Lower lobe of right lung (tissue), 2 donors: Measurements from ENCODE around the gene CACNA2D2. TPM values are rescaled to one million over a fixed set of nuclear protein-coding genes. Genes with fewer than 3 reads are reported as not detected.

Experiments used
- ATAC-seq, 2 donors: fragments of 200-7000 bp; cut with Tn5 transposase; one replicate each; pipeline ENCODE4 v1.9.1; 2020 to 2022; ENCODE audit warnings: mild to moderate bottlenecking in 2 of 2, moderate library complexity in 2 of 2
- DNase-seq: peaks from one replicate; pipeline ENCODE4 v3.0.0-alpha.2; 2020
- H3K27ac ChIP-seq: fragments of 200-600 bp; one replicate; pipeline ENCODE4 v1.8.0; 2022
- H3K27me3 ChIP-seq: fragments of 200-600 bp; one replicate; pipeline ENCODE4 v1.8.0; 2022; ENCODE audit warnings: low read depth
- H3K36me3 ChIP-seq: fragments of 200-600 bp; one replicate; pipeline ENCODE4 v1.8.0; 2022; ENCODE audit warnings: mild to moderate bottlenecking
- H3K4me1 ChIP-seq: fragments of 200-600 bp; one replicate; pipeline ENCODE4 v1.8.0; 2022
- H3K4me3 ChIP-seq: fragments of 200-600 bp; one replicate; pipeline ENCODE4 v1.8.0; 2022; ENCODE audit warnings: mild to moderate bottlenecking
- H3K9me3 ChIP-seq: fragments of 200-600 bp; one replicate; pipeline ENCODE4 v1.8.0; 2022
- intact Hi-C: fragments of 100-400 bp; cut with DNase I; formaldehyde crosslinking; loops from one replicate; pipeline ENCODE4 v1.11.0; 2022
- total RNA-seq: library from RNA; stranded (reverse); fragmentation: NEBNext Ultra II Directional; extraction: Animal tissue kit (Norgen Biotek cat#: 25700); gene quantifications from one replicate; pipeline ENCODE4 v1.2.1, GENCODE V29; 2021
- TF ChIP-seq, protein P1 (sequence below): fragments of 200-600 bp; IDR thresholded peaks from one replicate; pipeline ENCODE4 v1.8.0; 2022; ENCODE audit warnings: antibody characterized with exemption, mild to moderate bottlenecking
- donor health status: DM: no; HTN: yes; CAD: no; lungs with severe emphysema.

CACNA2D2 gene
- total RNA-seq, 1 donor from 2014 or later, result 105 TPM

DNA sequence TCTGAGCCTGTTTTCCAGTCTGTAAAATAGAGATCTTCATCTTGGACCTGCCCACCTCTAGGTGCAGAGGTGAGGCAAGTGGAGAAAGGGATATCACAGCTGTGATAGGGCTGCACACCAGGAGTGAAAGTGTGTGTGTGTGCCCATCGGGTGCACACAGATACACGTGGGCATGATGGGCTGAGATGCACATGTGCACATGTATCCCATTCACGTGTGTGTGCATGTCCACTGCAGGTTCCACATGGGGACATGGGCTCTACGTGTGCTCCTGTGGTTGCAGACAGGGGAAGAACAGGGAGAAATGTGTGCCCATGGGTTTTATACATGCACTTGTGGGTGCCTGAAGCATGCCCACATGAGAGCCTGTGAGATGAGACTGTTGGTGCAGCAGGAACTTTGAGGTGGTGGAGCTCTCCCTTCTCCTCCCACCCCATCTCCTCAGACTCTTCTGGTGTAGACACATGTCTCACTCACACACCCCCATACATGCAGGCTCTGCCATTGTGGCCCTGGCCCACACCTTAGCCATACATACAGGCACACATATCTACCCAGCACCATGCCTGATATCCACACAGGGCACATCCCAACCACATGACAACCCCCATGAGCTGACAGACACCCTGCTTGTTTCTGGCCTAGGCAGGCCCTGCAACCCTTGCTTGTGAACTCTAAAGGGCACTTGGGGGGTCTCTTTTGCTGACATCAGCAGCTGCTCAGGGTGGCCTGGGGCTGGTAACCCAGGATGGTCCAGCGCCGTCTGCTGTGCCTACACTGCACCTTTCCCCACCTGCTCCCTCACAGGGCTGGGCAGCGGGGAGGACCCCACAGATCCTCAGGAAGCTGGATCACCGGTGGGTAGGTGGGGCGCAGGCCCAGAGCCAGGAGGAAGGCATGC, 86.4 kb downstream of the CACNA2D2 start:
- no peak for DNase-seq
- ATAC-seq, result no peak
- Histone ChIP-seq H3K9me3 (no peaks in the 10 kb centered on the region), H3K27ac (no peak overlapping the region), H3K36me3 (peaks cover 12% of the 10 kb centered on the region), H3K4me1 (no peaks in the 10 kb centered on the region), H3K4me3 (no peak overlapping the region), H3K27me3 (no peaks in the 10 kb centered on the region)
- intact Hi-C loops, result no loop called here
- TF ChIP-seq, protein P1, sequence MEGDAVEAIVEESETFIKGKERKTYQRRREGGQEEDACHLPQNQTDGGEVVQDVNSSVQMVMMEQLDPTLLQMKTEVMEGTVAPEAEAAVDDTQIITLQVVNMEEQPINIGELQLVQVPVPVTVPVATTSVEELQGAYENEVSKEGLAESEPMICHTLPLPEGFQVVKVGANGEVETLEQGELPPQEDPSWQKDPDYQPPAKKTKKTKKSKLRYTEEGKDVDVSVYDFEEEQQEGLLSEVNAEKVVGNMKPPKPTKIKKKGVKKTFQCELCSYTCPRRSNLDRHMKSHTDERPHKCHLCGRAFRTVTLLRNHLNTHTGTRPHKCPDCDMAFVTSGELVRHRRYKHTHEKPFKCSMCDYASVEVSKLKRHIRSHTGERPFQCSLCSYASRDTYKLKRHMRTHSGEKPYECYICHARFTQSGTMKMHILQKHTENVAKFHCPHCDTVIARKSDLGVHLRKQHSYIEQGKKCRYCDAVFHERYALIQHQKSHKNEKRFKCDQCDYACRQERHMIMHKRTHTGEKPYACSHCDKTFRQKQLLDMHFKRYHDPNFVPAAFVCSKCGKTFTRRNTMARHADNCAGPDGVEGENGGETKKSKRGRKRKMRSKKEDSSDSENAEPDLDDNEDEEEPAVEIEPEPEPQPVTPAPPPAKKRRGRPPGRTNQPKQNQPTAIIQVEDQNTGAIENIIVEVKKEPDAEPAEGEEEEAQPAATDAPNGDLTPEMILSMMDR, result no peak

DNA sequence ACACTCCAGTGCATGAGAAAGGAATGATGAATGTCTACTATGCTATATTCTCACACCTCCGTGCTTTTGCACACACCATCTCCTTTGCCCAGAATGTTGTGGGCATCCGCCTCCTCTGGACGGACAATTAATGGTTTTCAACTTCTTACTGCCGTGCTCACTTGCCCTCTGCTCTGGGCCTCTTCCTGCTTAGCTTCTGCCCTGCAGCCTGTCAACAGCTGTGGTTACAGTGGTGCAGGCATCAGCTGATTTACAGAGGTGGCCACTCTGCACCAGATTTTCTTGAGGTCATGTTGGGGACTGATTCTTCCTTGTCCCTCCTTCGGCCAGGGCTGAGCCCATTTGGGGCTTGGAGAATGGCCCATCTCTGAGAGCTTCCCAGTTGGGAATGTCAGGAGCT, 87.6 kb downstream of the CACNA2D2 start:
- DNase-seq, result no peak
- no peak overlapping the region for H3K4me3 ChIP-seq
- no peaks in the 10 kb centered on the region for H3K27me3 ChIP-seq
- TF ChIP-seq, protein P1, result no peak
- ATAC-seq, result no peak
- H3K36me3 ChIP-seq, result peaks cover 12% of the 10 kb centered on the region
- no peak overlapping the region for H3K27ac ChIP-seq
- no peaks in the 10 kb centered on the region for H3K9me3 ChIP-seq
- intact Hi-C loops, result no loop called here
- no peaks in the 10 kb centered on the region for H3K4me1 ChIP-seq

DNA sequence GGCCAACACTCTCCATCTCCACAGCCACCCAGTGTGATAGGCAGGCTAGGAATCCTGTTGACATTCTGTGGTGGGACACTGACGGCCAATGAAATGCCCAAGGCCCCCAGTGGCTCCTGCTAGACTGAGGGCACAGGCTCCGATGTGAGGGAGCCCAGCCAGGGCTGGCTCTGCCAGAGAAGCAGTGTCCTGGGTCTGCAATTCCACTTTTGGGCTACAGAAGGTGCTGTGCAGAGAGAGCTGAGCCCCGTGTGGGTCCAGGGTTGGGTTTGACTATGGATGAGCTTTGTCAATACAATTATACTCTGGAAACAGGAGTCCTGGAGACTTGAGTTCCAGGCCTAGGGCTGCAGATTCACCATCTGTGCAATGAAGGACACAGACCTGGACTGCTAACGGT, 88.4 kb downstream of the CACNA2D2 start:
- Histone ChIP-seq H3K36me3 (peaks cover 12% of the 10 kb centered on the region), H3K27ac (no peak overlapping the region), H3K4me1 (no peaks in the 10 kb centered on the region), H3K4me3 (no peak overlapping the region), H3K27me3 (no peaks in the 10 kb centered on the region), H3K9me3 (no peaks in the 10 kb centered on the region)
- ATAC-seq (no peak), DNase-seq (no peak)
- TF ChIP-seq, protein P1, result no peak
- intact Hi-C loops, result no loop called here

DNA sequence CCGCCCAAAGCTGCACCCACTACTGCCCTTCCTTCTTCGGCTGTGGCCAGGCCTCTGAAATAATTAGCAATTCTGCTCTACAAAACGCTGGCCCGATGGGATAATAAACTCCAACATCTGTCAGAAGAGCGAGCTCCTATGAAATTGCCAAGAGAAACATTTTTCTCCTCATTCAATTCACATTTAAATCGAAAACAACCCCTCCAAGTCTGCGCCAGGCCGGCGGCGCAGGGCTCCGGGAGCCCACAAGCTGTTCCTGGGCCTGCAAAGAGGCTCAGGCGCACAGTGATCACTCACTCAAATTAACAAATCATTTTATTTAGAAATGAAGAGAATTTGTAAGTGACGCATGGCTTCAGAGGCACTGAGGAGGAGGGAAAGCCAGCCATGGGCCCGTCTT, 88.8 kb downstream of the CACNA2D2 start:
- no peak for DNase-seq
- intact Hi-C loops, result no loop called here
- Histone ChIP-seq H3K4me3 (no peak overlapping the region), H3K27ac (no peak overlapping the region), H3K27me3 (no peaks in the 10 kb centered on the region), H3K4me1 (no peaks in the 10 kb centered on the region), H3K9me3 (no peaks in the 10 kb centered on the region), H3K36me3 (peaks cover 12% of the 10 kb centered on the region)
- TF ChIP-seq, protein P1, result no peak
- no peak for ATAC-seq

DNA sequence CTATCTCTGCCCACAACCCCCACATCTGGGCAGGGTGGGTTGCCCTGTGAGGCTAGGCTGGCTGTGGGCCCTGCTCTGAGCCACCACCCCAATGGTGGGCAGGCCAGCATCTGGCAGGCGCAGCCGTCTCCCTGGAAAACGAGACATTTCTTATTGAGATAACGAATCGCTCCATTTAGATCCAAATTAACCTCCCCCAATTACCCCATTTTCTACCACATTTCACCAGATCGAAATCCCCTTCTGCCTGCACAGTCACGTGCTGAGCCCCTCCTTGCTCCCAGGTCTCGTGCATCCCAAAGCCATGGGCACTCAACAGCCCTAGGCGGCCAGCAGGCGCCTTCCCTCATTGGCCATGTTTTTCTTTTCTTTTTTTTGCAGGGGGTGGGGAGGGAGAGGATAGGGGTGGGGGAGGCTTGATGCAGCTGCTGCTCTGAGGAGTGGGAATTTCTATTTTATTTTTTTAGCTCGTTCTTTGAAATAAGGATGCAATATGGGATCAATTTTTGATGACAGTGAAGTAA, 91.1 kb downstream of the CACNA2D2 start:
- H3K9me3 ChIP-seq, result no peaks in the 10 kb centered on the region
- H3K36me3 ChIP-seq, result peaks cover 12% of the 10 kb centered on the region
- no peak for ATAC-seq
- intact Hi-C loops, result no loop called here
- DNase-seq, result no peak
- no peak overlapping the region for H3K4me3 ChIP-seq
- TF ChIP-seq, protein P1, result no peak
- H3K27ac ChIP-seq, result no peak overlapping the region
- no peaks in the 10 kb centered on the region for H3K4me1 ChIP-seq
- H3K27me3 ChIP-seq, result no peaks in the 10 kb centered on the region
